Left renal pelvis (tissue), 4 donors: ENCODE measurements around the gene CBFA2T3. TPM values are rescaled to one million over a fixed set of nuclear protein-coding genes. Genes with fewer than 3 reads are reported as not detected.
"Not testable (repeated sequence)": the region's sequence is repeated elsewhere in the genome, so short reads cannot be mapped to it uniquely, and the experiment has no call there.

ENCODE experiments used
- DNase-seq, 4 donors: peaks; one replicate each; pipeline ENCODE4 v3.0.0-alpha.2; 2013; ENCODE audit warnings: low read depth in 4 of 4, low spot score in 3 of 4
- polyA plus RNA-seq, 4 donors: library from polyadenylated mRNA; unstranded; fragments of 120-200 nt; gene quantifications; one replicate each; pipeline ENCODE4 v1.2.1, GENCODE V29; 2013; ENCODE audit not compliant: insufficient read length in 4 of 4

CBFA2T3 gene
- polyA plus RNA-seq, 4 donors = 2.7 to 3.5 (median 3.2) TPM

DNA sequence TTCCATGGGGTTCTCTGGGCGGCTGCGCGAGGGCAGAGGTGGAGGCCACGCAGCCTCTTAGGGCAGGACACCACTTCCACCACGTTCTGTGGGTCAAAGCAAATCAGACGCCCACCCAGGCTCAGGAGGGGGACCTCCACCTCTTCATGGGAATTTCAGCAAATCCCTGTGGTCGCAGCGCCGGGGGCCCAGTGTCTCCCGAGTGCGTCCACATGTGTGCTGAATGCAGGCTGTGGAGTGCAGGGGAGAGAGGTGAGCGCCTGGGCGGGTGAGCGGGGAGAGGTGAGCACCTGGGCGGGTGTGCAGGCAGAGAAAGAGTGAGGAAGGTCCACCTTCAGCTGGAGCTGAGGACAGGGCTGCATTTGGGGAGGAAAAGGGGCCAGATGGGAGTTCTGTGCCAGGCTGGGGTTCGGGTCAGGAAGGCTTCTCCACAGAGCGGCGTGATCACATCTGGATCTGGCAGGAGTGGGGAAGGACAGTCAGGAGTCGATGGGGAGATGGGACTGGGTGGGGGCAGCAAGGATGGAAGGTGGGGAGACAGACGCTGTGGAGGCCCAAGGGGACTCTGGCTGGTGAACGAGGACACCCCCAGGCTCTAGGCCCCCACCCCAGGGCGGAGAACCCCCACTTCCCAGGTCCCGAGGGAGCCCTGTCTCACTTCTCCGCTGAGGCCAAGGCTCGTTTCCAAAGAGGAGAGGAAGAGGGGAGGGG, 36.8 kb upstream of the CBFA2T3 start:
- no peak for DNase-seq

DNA sequence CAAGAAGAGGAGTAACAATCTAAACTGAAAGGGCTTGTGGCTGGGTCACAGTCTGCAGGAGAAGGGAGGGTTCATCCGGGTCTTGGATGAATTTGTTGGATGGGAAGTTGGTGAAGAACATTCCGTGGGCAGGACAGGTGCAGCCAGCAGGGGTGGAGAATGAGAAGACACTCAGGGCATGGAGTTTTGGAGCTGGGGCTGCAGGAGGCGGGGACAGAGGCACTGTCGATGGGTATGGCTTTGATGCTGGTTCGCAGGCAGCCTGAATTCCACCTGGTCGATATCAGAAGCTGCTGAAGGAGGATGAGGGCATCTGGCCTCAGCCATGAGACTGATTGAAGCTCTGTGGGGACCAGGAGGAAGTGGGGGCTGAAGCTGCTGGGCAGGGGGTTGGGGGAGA, 36.1 kb upstream of the CBFA2T3 start:
- no peak for DNase-seq

DNA sequence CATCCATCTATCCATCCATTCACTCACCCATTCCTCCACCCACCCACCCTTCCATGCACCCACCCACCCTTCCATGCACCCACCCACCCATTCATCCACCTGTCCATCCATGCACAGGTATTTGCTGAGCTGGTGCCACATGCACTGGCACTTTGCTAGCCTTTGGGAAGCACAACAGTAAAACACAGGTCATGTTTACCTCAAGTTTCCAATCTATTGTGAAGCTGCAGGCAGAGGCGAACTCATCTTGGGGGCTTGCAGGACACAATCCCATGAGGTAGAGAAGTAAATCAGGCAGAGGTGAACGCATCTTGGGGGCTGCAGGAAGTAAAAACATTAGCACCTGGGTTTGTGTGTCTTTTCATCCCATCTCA, 35.6 kb upstream of the CBFA2T3 start:
- no peak for DNase-seq

DNA sequence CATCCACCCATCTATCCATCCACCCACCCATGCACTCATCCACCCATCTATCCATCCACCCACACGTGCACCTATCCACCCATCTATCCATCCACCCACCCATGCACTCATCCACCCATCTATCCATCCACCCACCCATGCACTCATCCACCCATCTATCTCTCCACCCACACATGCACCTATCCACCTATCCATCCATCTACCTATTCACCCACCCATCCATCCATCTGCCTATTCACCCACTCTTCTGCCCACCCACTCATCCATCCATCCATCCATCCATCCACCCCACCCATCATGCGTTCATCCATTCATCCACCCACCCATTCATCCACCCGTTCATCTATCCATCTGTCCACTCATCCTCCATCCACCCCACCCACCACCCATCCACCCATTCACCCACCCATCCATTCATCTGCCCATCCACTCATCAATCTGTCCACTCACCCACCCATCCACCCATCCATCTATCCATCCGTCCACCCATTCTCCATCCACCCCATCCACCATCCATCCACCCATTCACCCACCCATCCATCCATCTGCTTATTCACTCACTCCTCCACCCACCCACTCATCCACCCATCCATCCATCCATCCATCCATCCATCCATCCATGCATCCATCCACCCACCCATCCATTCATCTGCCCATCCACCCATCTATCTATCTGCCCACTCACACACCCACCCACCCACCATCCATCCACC, 35.1 kb upstream of the CBFA2T3 start:
- no peak for DNase-seq

DNA sequence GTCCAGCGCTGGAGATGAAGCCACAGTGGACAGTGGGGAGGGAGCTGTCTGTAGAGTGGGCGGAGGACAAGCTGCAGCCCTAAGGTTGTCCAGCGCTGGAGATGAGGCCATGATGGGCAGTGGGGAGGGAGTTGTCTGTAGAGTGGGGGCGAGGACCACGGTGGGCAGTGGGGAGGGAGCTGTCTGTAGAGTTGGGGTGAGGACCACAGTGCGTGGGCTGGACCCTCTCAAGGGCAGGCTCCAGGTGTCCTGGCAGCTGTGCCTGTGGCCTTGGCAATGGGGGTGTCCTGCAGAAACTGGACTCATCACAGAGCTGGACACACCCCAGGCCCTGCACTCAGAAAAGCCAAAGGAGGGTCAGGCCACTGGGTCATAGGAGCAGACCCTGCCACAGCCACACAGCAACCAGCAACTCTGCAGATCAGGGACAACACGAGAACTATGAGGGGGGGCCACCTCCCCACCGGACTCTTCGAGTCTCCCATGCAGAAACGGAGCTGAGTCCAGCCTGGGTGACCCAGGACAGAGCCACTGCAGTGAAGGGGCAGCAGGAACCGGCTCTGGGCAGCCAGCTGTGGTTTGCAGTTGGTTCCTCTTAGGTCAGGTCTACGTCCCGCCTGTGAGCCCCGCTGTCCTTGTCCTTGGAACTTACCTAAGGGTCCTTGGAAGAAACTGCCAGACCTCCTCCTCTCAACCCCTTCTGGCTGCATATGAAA, 33.4 kb upstream of the CBFA2T3 start:
- DNase-seq = no peak

DNA sequence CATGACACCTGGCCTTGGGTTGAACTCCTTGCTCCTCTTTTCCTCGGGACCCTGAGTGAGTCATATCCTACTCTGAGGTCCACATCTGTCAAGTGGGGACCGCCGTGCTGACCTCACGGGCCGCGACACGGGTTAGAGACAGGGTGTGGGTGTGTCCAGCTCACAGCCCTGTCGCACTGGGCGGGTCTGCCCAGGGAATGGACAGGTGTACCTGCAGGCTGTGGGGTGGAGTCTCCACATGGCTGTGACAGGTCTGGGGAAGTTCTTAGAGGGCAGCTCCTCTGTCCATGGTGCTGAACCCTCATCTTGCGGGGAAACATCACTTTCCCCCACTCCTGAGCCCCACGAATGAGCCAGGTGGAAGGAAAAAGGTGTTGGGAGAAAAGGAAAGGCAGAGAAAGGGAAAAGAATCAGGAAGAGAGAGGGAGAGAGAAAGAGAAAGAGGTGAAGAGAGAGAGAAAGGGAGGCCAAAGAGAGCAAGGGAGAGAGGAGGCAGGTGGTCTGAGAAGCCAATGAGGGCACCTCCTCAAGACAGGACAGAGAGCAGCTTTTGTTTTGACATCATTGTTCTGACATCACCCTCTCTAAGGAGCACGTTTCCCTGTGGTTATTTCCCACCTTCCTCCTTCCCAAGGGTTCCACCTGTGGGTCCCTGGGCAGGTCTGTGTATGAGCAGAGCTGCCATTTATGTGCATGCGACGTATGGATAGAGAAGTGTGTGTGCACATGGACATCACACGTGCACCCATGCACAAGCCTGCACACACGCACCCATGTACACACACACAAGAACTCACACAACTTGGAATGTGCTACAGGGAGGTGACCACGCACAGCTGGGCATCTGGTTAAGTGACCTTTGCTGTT, 32.6 kb upstream of the CBFA2T3 start:
- peak in 3 of 4 donors; percentile 8 to 19 (median 18) for DNase-seq

DNA sequence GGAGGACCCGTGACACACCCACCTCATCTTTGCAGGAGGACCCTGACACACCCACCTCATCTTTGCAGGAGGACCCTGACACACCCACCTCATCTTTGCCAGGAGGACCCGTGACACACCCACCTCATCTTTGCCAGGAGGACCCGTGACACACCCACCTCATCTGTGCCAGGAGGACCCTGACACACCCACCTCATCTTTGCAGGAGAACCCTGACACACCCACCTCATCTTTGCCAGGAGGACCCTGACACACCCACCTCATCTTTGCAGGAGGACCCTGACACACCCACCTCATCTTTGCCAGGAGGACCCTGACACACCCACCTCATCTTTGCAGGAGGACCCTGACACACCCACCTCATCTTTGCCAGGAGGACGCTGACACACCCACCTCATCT, 31.8 kb upstream of the CBFA2T3 start:
- DNase-seq = not testable (repeated sequence)

DNA sequence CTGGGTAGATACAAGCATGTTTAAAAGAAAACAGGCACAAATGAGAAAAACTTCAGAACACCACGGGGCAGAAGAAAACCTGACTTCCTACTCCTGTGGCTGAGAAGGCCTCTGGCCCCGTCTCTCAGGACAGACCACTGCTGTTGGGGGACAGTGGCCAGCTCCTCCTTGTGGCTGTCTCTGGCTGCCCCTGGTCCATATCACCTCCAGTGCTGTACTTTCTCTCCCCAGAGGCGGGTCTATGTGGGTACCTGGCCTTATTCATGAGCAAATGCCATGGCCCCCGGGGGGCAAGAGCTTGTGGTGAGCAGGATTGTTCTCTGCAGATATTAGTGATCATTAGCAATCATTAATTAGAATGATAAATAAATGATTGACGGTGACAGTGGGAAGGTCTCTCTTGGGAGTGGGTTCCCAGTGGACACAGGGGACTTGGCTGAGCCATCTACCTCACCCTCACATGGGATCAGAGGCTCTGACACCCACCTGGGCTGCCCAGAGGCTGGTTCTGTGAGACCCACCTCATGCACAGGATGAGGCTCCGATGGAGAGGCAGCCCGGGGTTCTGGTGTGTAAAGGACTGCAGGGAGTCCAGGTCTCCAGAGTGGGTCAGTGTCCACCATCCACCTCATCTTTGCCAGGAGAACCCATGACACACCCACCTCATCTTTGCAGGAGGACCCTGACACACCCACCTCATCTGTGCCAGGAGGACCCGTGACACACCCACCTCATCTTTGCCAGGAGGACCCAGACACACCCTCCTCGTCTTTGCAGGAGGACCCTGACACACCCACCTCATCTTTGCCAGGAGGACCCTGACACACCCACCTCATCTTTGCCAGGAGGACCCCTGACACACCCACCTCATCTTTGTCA, 30.6 kb upstream of the CBFA2T3 start:
- DNase-seq = no peak

DNA sequence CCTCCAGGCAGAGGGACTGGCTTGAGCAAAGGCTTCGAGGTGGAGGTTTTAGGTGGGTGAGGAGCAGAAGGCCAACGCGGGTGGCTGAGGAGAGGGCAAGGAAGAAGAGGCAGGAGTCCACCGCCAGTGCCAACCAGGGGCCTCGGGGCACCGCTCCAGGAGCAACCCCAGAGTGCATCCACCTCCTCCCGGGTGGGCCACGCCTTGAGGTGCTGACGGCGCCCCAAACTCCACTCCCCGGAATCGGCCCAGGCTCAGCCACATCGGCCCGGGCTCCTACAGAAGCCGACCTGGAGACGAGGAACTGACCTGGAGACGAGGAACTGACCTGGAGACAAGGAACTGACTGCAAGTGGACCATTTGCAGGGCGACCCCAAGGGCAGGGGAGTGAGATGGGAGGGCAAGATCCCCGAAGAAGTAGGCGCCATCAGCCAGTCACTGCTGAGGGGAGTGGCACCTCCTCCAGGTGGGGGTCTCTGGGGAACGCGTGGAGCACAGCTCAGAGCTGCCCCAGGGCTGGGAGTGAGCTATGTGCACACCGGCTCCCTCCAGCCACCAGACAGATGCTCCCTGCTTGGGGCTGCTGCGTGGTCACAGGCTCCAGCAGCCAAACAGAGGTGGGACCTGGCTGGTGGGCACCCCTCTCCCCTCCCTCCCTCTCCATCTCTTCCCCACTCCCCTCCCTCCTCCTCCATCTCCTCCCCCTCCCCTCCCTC, 29.2 kb upstream of the CBFA2T3 start:
- no peak for DNase-seq

DNA sequence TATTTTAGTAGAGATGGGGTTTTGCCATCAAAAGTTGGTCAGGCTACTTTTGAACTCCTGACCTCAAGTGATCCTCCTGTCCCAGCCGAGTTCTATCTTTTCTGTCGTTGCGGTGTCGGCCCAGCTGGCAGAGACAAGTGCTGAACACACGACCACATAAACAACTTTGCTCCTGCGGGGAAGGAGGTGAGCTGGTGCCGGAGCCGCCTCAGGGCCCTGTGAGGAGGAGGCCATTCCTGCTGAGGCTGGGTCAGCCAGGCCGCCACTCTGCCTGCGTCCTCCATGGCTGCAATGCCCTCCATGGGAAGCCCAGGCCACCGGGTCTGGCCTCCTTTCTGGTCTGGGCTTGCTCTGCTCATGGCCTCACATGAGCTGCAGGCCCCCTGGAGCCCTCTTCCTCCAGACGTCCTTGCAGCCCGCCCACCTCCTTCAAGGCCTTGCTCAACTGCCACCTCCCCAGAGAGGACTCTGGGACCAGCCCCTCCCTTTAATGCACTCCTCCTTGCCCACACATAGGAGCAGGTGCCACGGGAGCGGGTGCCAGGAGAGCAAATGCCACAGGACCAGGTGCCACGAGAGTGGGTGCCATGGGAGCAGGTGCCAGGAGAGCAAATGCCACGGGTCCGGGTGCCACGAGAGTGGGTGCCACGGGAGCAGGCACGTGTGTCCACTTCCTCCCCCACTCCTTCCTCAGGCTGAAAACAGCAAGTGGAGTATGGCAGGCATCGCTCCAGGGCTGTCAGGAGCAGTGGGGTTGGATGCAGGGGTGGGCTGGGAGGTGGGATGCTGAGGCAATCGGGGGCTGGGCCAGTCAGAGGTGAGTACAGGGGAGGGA, 28.4 kb upstream of the CBFA2T3 start:
- no peak for DNase-seq

DNA sequence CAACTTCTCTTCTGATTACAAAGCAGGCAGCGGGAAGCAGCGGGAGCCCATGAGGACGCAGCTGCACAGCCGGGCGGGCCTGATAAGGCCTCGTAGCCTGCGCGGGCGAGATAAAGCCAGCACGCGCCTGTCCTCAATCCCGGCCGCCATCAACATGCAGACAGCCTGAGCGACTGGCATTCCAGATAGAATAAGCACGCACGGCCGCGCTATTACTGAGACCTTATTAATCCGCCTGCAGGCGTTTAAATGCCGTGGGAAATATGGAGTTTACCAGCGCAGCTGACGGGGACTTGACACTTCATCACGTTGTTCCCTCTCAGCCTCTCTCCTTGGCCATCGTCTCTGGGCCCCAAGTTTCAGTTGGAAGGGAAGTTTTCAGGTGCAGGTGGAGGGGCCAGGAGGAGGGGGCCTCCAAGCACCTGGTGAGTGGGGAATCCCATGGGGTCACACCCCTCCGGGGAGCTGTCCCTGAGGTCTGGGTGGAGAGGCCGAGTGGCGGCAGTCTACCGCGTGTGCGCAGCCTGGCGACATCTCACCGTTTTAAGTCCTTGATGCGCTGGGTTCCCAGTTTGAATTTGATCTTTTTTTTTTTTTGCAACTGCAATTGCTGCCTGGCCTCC, 27.3 kb upstream of the CBFA2T3 start:
- no peak for DNase-seq

DNA sequence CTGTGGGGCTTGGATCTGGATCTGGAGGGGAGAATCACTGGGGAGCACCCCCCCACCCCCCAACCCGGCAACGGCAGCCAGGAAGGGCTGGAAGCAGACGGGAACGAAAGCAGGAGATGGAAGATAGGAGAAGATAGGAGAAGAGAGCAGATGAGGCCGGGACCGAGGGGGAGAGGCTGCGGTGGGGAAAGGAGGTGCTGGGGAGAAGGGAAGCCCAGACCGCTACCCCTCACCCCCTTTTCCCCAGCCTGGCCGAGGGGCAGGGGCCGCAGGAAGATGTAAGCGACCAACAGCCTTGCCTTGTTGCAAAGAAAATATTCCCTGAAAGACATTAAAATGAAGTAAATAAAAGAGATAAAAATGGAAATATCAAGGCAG, 26.8 kb upstream of the CBFA2T3 start:
- no peak for DNase-seq

DNA sequence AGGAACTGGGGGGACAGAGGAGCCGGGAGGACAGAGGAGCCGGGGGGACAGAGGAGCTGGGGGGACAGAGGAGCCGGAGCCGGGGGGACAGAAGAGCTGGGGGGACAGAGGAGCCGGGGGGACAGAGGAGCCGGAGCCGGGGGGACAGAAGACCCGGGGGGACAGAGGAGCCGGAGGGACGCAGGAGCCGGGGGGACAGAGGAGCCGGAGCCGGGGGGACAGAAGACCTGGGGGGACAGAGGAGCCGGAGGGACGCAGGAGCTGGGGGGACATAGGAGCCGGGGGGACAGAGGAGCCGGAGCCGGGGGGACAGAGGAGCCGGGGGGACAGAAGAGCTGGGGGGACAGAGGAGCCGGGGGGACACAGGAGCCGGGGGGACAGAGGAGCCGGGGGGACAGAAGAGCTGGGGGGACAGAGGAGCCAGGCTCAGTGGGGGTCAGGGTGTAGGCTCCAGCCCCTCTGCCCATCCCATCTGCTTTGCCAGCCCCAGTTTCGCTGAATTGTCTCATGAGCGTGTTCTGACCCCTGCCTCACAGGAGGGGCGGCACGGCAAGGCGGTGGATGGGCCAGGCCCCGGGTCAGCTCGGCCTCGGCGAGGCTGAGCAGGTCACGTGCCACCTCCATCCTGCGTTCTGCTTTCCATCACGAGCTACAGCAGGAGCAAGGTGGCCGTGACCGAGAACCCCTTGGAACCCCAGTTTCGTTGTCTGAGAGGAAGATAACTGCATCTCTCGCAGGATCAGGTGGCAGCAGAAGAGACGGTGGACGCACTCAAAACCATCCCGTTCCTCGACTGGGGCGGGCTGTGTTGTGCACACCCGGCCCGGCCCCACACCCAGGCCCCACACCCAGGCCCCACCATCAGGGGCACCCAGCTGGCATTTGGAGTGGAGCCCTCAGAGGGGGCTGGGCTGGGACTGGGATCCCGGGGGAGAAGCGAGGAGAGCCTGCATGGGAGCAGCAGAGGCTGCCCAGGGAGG, 26.1 kb upstream of the CBFA2T3 start:
- DNase-seq = no peak

DNA sequence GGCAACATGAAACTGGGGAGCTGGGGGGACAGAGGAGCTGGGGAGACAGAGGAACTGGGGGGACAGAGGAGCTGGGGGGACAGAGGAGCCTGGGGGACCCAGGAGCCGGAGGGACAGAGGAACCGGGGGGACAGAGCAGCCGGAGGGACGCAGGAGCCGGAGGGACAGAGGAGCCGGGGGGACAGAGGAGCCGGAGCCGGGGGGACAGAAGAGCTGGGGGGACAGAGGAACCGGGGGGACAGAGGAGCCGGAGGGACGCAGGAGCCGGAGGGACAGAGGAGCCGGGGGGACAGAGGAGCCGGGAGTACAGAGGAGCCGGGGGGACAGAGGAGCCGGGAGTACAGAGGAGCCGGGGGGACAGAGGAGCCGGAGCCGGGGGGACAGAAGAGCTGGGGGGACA, 25.1 kb upstream of the CBFA2T3 start:
- not testable (repeated sequence) for DNase-seq

DNA sequence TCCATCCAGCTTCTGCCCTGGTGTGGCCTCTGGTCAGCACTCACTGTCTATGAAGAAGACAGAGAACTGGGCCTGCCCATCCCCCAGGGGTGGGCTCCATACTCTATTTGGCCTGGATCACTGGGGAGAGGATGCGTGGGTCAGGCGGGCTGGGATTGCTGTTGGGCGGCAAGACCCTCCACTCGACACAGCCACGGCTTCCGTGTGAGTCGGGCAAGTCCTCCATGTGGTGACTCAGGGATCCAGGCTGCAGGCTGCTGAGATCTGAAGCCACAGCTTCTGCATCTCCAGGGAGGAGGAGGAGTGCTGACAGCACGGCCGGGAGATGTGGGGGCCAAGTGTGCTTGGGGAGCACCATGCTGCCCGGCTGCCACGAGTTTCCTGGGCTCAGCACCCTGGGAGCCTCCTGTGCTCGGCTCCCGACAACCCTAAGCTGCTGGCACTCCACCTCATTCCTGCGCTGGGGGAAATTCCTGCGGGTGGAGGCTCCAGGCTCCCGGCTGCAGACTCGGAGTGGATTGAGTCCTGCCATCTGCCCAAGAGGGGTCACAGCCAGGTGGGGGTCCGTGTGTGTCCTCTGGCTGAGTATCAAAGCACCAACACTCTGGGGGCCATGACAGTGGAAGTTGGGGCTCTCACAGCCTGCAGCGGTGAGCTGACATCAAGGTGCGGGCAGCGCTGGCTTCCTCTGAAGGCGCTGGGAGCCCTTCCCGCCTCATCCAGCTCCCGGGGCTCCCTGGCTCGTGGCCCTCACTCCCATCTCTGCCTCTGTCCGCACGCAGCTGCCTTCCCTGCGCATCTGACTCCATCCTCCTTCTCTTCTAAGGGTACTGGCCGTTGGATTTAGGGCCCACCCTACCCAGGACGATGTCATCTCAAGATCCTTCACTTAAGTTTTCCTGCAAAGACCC, 24.4 kb upstream of the CBFA2T3 start:
- no peak for DNase-seq
